Measurements from ENCODE around the gene MIOX. TPM values are rescaled to one million over a fixed set of nuclear protein-coding genes. Genes with fewer than 3 reads are reported as not detected.

The MIOX gene
- total RNA-seq, 1 donor from 2014 or later = not detected

DNA sequence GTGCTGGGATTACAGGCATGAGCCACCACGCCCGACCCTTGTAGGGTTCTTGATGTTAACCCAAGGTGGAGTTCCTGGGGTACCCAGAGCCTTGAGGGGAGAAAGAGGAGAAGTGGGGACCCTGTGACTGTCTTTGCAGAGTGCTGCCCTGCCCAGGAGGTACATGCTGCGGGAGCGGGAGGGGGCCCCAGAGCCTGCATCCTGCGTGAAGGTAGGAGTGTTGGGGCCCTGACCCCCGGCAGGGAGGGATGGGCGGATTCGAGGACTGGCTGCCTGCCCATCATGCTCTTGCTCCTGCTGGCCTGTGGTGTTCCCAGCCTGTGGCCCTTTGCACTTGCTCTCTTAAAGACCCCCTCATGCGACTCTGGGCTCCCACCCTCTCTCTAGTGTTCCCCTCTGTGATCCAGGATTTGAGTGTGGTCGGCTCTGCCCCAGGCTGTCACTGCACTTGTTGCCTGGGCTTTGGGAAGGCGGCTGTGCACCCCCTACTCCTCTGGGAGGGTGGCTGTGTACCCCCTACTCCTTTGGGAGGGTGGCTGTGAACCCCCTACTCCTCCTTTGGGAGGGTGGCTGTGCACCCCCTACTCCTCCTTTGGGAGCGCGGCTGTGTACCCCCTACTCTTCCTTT is 34.3 kb downstream of the MIOX start:
- Mint-ChIP-seq H3K4me1 (ENCODE audit: unreplicated experiment) (peaks cover 6% of the 10 kb centered on the region), H3K9me3 (ENCODE audit: unreplicated experiment) (no peaks in the 10 kb centered on the region), H3K36me3 (ENCODE audit: low read depth, unreplicated experiment) (peaks cover 18% of the 10 kb centered on the region), H3K27me3 (ENCODE audit: unreplicated experiment) (peaks cover 10% of the 10 kb centered on the region), H3K27ac (ENCODE audit: unreplicated experiment) (no peak overlapping the region), H3K4me3 (ENCODE audit: unreplicated experiment) (no peak overlapping the region)
- TF ChIP-seq CTCF (IDR thresholded peaks at IDR 0.05; ENCODE audit: unreplicated experiment) = no peak
- DNase-seq (ENCODE audit: low spot score) = no peak

DNA sequence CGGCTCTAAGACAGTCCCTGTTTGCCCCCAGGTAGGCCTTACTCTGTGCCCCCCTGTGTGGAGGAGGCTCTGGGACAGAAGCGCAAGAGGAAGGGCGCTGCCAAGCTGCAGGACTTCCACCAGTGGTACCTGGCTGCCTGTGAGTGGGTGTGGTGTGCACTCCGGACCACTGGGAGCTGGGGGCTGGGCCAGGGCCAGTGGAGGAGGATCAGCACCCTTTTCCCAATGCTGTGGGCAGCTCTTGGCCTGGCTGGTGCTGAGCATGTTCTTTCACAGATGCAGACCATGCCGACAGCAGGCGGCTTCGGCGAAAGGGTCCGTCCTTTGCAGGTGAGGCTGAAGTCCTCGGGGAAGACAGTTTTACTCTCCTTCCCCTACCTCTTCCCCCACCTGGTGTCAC is 35.1 kb downstream of the MIOX start:
- no peaks in the 10 kb centered on the region for H3K9me3 Mint-ChIP-seq (ENCODE audit: unreplicated experiment)
- peaks cover 18% of the 10 kb centered on the region for H3K36me3 Mint-ChIP-seq (ENCODE audit: low read depth, unreplicated experiment)
- H3K4me3 Mint-ChIP-seq (ENCODE audit: unreplicated experiment) = no peak overlapping the region
- H3K27ac Mint-ChIP-seq (ENCODE audit: unreplicated experiment) = no peak overlapping the region
- no peak for TF ChIP-seq CTCF (IDR thresholded peaks at IDR 0.05; ENCODE audit: unreplicated experiment)
- no peak for DNase-seq (ENCODE audit: low spot score)
- peaks cover 10% of the 10 kb centered on the region for H3K27me3 Mint-ChIP-seq (ENCODE audit: unreplicated experiment)
- peaks cover 6% of the 10 kb centered on the region for H3K4me1 Mint-ChIP-seq (ENCODE audit: unreplicated experiment)

GRCh38 chr22:50522208-50522805 is 35.6 kb downstream of the MIOX start:
- Mint-ChIP-seq H3K36me3 (ENCODE audit: low read depth, unreplicated experiment) (peaks cover 18% of the 10 kb centered on the region), H3K4me3 (ENCODE audit: unreplicated experiment) (no peak overlapping the region), H3K4me1 (ENCODE audit: unreplicated experiment) (peaks cover 6% of the 10 kb centered on the region), H3K27ac (ENCODE audit: unreplicated experiment) (no peak overlapping the region), H3K9me3 (ENCODE audit: unreplicated experiment) (no peaks in the 10 kb centered on the region), H3K27me3 (ENCODE audit: unreplicated experiment) (peaks cover 13% of the 10 kb centered on the region)
- no peak for DNase-seq (ENCODE audit: low spot score)
- TF ChIP-seq CTCF (IDR thresholded peaks at IDR 0.05; ENCODE audit: unreplicated experiment) = no peak

- Mint-ChIP-seq H3K4me3 (ENCODE audit: unreplicated experiment) (peak overlapping the region; percentile 7), H3K9me3 (ENCODE audit: unreplicated experiment) (no peaks in the 10 kb centered on the region), H3K36me3 (ENCODE audit: low read depth, unreplicated experiment) (peaks cover 18% of the 10 kb centered on the region), H3K27ac (ENCODE audit: unreplicated experiment) (no peak overlapping the region), H3K4me1 (ENCODE audit: unreplicated experiment) (peaks cover 6% of the 10 kb centered on the region), H3K27me3 (ENCODE audit: unreplicated experiment) (peaks cover 19% of the 10 kb centered on the region)
- DNase-seq (ENCODE audit: low spot score) = no peak
- TF ChIP-seq CTCF (IDR thresholded peaks at IDR 0.05; ENCODE audit: unreplicated experiment) = no peak
Measured at GRCh38 chr22:50522806-50523438, 36.3 kb downstream of the MIOX start.

DNA sequence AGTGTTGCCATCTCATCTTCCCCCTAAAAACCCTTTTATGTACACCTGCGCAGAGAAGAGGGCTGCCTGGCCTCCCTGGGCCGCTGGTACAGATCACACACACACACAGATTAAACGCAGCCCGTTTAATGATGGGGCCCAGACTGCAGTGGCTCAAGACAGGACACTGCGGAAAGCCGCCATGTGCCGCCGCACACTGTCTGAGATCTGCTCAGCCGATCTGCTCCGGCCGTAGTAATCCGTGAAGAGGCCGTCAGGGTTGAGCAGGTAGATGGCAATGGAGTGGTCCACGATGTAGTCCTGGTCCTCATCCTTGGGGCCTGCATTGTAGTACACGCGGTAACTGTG is 36.8 kb downstream of the MIOX start:
- Mint-ChIP-seq H3K36me3 (ENCODE audit: low read depth, unreplicated experiment) (peaks cover 18% of the 10 kb centered on the region), H3K27ac (ENCODE audit: unreplicated experiment) (no peak overlapping the region), H3K4me3 (ENCODE audit: unreplicated experiment) (peak overlapping the region; percentile 7)

More for the DNA sequence above, 36.8 kb downstream of the MIOX start:
- no peak for TF ChIP-seq CTCF (IDR thresholded peaks at IDR 0.05; ENCODE audit: unreplicated experiment)
- no peak for DNase-seq (ENCODE audit: low spot score)
- Mint-ChIP-seq H3K4me1 (ENCODE audit: unreplicated experiment) (peaks cover 6% of the 10 kb centered on the region), H3K9me3 (ENCODE audit: unreplicated experiment) (no peaks in the 10 kb centered on the region), H3K27me3 (ENCODE audit: unreplicated experiment) (peaks cover 24% of the 10 kb centered on the region)

Measured in endothelial cell (in vitro differentiated cells).